H1 (cell line): Measurements from ENCODE around the gene CLRN1. TPM values are rescaled to one million over a fixed set of nuclear protein-coding genes. Genes with fewer than 3 reads are reported as not detected.

ENCODE experiments used
- CTCF ChIA-PET: fragments of 300-600 bp; sonication (Branson Sonifier 250); formaldehyde crosslinking; loops from one replicate; lab custom pipeline; 2021; ENCODE audit not compliant: partially characterized antibody; lab: Charles Lee
- POLR2A ChIA-PET: fragments of 300-600 bp; sonication (Branson Sonifier 250); formaldehyde crosslinking; loops from one replicate; lab custom pipeline; 2021; ENCODE audit warnings: inconsistent platforms; ENCODE audit not compliant: partially characterized antibody; lab: Charles Lee
- DNase-seq, 2 experiments: peaks; one replicate each; pipeline versions ENCODE4 v3.0.0 to v3.0.0-alpha.2; 2010 to 2022; ENCODE audit warnings: low spot score in 2 of 2, low read depth in 1 of 2, mixed read lengths in 1 of 2
- FAIRE-seq: peaks from 2 replicates; lab custom pipeline; 2011; peaks lifted over from hg19 to GRCh38; lab: Jason Lieb, UNC
- H2AFZ ChIP-seq: 2 replicates; pipeline ENCODE4 v1.8.1; 2012; ENCODE audit warnings: low read length, inconsistent platforms
- H2AK5ac ChIP-seq: 2 replicates; pipeline ENCODE4 v1.6.1; 2013; ENCODE audit warnings: low read depth, low read length
- H2BK120ac ChIP-seq: replicated peaks from 2 replicates; pipeline ENCODE3; 2013; ENCODE audit warnings: low read depth, low read length, inconsistent platforms
- H2BK12ac ChIP-seq: 2 replicates; pipeline ENCODE4 v1.6.1; 2013; ENCODE audit warnings: low read depth, low read length
- H2BK15ac ChIP-seq: 2 replicates; pipeline ENCODE4 v1.6.1; 2013; ENCODE audit warnings: low read length
- H2BK20ac ChIP-seq: 2 replicates; pipeline ENCODE4 v1.6.1; 2013; ENCODE audit warnings: low read length
- H2BK5ac ChIP-seq: 2 replicates; pipeline ENCODE4 v1.6.1; 2013; ENCODE audit warnings: low read depth, low read length
- H3K14ac ChIP-seq: 2 replicates; pipeline ENCODE4 v1.6.1; 2013; ENCODE audit warnings: inconsistent platforms; ENCODE audit not compliant: insufficient read length
- H3K18ac ChIP-seq: 2 replicates; pipeline ENCODE4 v1.6.1; 2013; ENCODE audit warnings: low read length; ENCODE audit errors: extremely low read depth
- H3K23ac ChIP-seq: 2 replicates; pipeline ENCODE4 v1.6.1; 2013; ENCODE audit warnings: inconsistent platforms; ENCODE audit not compliant: insufficient read length
- H3K23me2 ChIP-seq: 2 replicates; pipeline ENCODE4 v1.6.1; 2013; ENCODE audit warnings: low read depth, low read length
- H3K27ac ChIP-seq: 2 replicates; pipeline ENCODE4 v1.6.1; 2011; ENCODE audit warnings: low read depth, low read length, inconsistent platforms
- H3K27me3 ChIP-seq, 4 experiments: replicated peaks in 1 of 4; 1 replicate in 1 of 4; 2 replicates in 3 of 4; pipeline versions ENCODE4 v1.6.1 to v1.8.1; 2011 to 2013; ENCODE audit warnings: low read length in 3 of 4, mild to moderate bottlenecking in 3 of 4, inconsistent platforms in 2 of 4, mixed read lengths in 2 of 4, moderate library complexity in 1 of 4; ENCODE audit not compliant: control insufficient read depth in 3 of 4, insufficient read depth in 3 of 4; ENCODE audit errors: extremely low read depth in 1 of 4
- H3K36me3 ChIP-seq, 4 experiments: 2 replicates each; pipeline versions ENCODE4 v1.6.1 to v1.8.1; 2011 to 2013; ENCODE audit warnings: mild to moderate bottlenecking in 4 of 4, low read length in 3 of 4, moderate library complexity in 2 of 4, control low read depth in 1 of 4, inconsistent platforms in 1 of 4; ENCODE audit not compliant: insufficient read depth in 4 of 4, control insufficient read depth in 2 of 4
- H3K4ac ChIP-seq: replicated peaks from 2 replicates; pipeline ENCODE3; 2013; ENCODE audit warnings: low read length, low read depth, mixed read lengths, inconsistent platforms; ENCODE audit not compliant: insufficient read length
- H3K4me1 ChIP-seq, 4 experiments: replicated peaks in 1 of 4; 1 replicate in 1 of 4; 2 replicates in 3 of 4; pipeline versions ENCODE4 v1.6.1 to v1.8.1; 2011 to 2013; ENCODE audit warnings: low read length in 3 of 4, inconsistent platforms in 2 of 4, mixed read lengths in 1 of 4; ENCODE audit not compliant: insufficient read depth in 4 of 4, control insufficient read depth in 3 of 4
- H3K4me2 ChIP-seq, 2 experiments: 2 replicates each; pipeline versions ENCODE4 v1.6.1 to v1.8.1; 2011 to 2013; ENCODE audit warnings: low read depth in 2 of 2, low read length in 2 of 2, control low read depth in 1 of 2, inconsistent platforms in 1 of 2, mild to moderate bottlenecking in 1 of 2; ENCODE audit not compliant: insufficient read depth in 1 of 2
- H3K4me3 ChIP-seq, 4 experiments: fragments of 200-600, 300-600 bp in 1 of 4; sonication (generic), shearing (Covaris generic), sonication (Bioruptor Twin) in 1 of 4; 2 replicates each; pipeline versions ENCODE4 v1.5.1 to v1.8.1; 2011 to 2016; ENCODE audit warnings: low read length in 4 of 4, low read depth in 3 of 4, control low read depth in 2 of 4, inconsistent platforms in 2 of 4, mild to moderate bottlenecking in 2 of 4, mixed read lengths in 1 of 4, moderate library complexity in 1 of 4; ENCODE audit not compliant: insufficient read depth in 2 of 4; ENCODE audit errors: extremely low read depth in 1 of 4
- H3K56ac ChIP-seq: replicated peaks from 2 replicates; pipeline ENCODE3; 2013; ENCODE audit warnings: low read depth, mild to moderate bottlenecking, mixed read lengths, low read length, inconsistent platforms; ENCODE audit not compliant: insufficient read length
- H3K79me1 ChIP-seq: 2 replicates; pipeline ENCODE4 v1.6.1; 2013; ENCODE audit warnings: low read depth, low read length, control low read depth
- H3K79me2 ChIP-seq, 2 experiments: 2 replicates each; pipeline versions ENCODE4 v1.6.1 to v1.8.1; 2012 to 2013; ENCODE audit warnings: low read length in 2 of 2, mild to moderate bottlenecking in 2 of 2, inconsistent platforms in 1 of 2; ENCODE audit not compliant: insufficient read depth in 2 of 2, control insufficient read depth in 1 of 2
- H3K9ac ChIP-seq, 4 experiments: replicated peaks in 1 of 4; 1 replicate in 1 of 4; 2 replicates in 3 of 4; pipeline versions ENCODE4 v1.6.1 to v1.8.1; 2011 to 2013; ENCODE audit warnings: low read depth in 3 of 4, low read length in 3 of 4, control low read depth in 2 of 4, mild to moderate bottlenecking in 2 of 4, moderate library complexity in 2 of 4, inconsistent platforms in 1 of 4; ENCODE audit errors: extremely low read depth in 1 of 4
- H3K9me3 ChIP-seq, 2 experiments: 2 replicates each; pipeline versions ENCODE4 v1.6.1 to v1.8.1; 2012 to 2013; ENCODE audit warnings: mild to moderate bottlenecking in 2 of 2, moderate library complexity in 2 of 2, control low read depth in 1 of 2, inconsistent platforms in 1 of 2, low read depth in 1 of 2, low read length in 1 of 2, mixed read lengths in 1 of 2; ENCODE audit not compliant: insufficient read depth in 2 of 2
- H4K20me1 ChIP-seq, 2 experiments: replicated peaks in 1 of 2; 2 replicates each; pipeline versions ENCODE3 to v1.8.1; 2011 to 2013; ENCODE audit warnings: inconsistent platforms in 2 of 2, low read length in 2 of 2, mild to moderate bottlenecking in 1 of 2; ENCODE audit not compliant: insufficient read depth in 2 of 2, control insufficient read depth in 1 of 2
- H4K5ac ChIP-seq: 2 replicates; pipeline ENCODE4 v1.6.1; 2013; ENCODE audit warnings: low read length, low read depth, mixed read lengths, inconsistent platforms; ENCODE audit not compliant: insufficient read length
- H4K8ac ChIP-seq: 2 replicates; pipeline ENCODE4 v1.8.0; 2013; ENCODE audit warnings: mild to moderate bottlenecking, moderate library complexity, low read length, inconsistent platforms; ENCODE audit not compliant: insufficient read depth; ENCODE audit errors: extremely low read depth
- H4K91ac ChIP-seq: replicated peaks from 2 replicates; pipeline ENCODE3; 2013; ENCODE audit warnings: low read length, mixed read lengths, inconsistent platforms; ENCODE audit not compliant: insufficient read length
- BACH1 ChIP-seq: IDR thresholded peaks from 2 replicates; pipeline ENCODE4 v1.6.1; 2012; ENCODE audit warnings: low read length, improper control_type of control experiment
- CHD1 ChIP-seq: IDR thresholded peaks from 2 replicates; pipeline ENCODE4 v1.6.1; 2012; ENCODE audit warnings: low read depth, low read length, improper control_type of control experiment
- WGBS, 2 experiments: shearing (Covaris generic) in 1 of 2; methylation state at CpG; one replicate each; pipeline versions ENCODE4 v1.1.6 to v1.1.7; 2013 to 2015; ENCODE audit warnings: low lambda C conversion rate in 2 of 2, mixed read lengths in 2 of 2, inconsistent platforms in 1 of 2, low coverage in 1 of 2, missing lambda C conversion rate in 1 of 2; ENCODE audit not compliant: insufficient replicate concordance in 2 of 2, insufficient coverage in 1 of 2, insufficient read length in 1 of 2; ENCODE audit errors: extremely low coverage in 1 of 2, missing lambda C conversion rate in 1 of 2; 5-methylcytosine and 5-hydroxymethylcytosine counted together
- polyA plus RNA-seq, 7 experiments: library from polyadenylated mRNA; depleted of rRNA in 3 of 7; stranded (reverse) in 5 of 7; unstranded in 2 of 7; fragments of >200 nt in 5 of 7; fragments of 200-250 nt in 2 of 7; gene quantifications; 1 replicate in 5 of 7; 2 replicates in 1 of 7; 4 replicates in 1 of 7; pipeline versions ENCODE4 v1.2.1 to v1.2.3, GENCODE V29; 2011 to 2013; ENCODE audit warnings: missing spikeins in 2 of 7, mixed read lengths in 2 of 7
- total RNA-seq: library from RNA; stranded (reverse); fragmentation: NEBNext Ultra II Directional; extraction: Animal tissue kit (Norgen Biotek cat#: 25700); gene quantifications from 2 replicates; pipeline ENCODE4 v1.2.1, GENCODE V29; 2021

Gene CLRN1
- total and polyA plus RNA-seq, 2 of the 8 experiments (the other 6 are each of a cell fraction or from before 2014, with no cell fraction given), result 0.20 to 0.35 TPM

GRCh38 chr3:150890831-150891230 is 81.7 kb downstream of the CLRN1 start:
- Histone ChIP-seq H3K4ac (no peak overlapping the region), H3K23me2 (no peaks in the 10 kb centered on the region), H3K4me3 (no peak overlapping the region), H3K79me1 (no peaks in the 10 kb centered on the region), H3K79me2 (no peaks in the 10 kb centered on the region), H3K27me3 (no peaks in the 10 kb centered on the region), H3K18ac (no peak overlapping the region), H2AK5ac (no peak overlapping the region), H4K20me1 (no peaks in the 10 kb centered on the region), H2AFZ (no peak overlapping the region), H3K27ac (no peak overlapping the region), H2BK20ac (no peak overlapping the region), H3K9me3 (no peaks in the 10 kb centered on the region; a peak in 1 of 4 replicates), H2BK120ac (no peak overlapping the region), H3K36me3 (no peaks in the 10 kb centered on the region), H2BK5ac (no peak overlapping the region), H3K56ac (no peak overlapping the region), H3K4me1 (no peaks in the 10 kb centered on the region), H3K4me2 (no peak overlapping the region), H2BK12ac (no peak overlapping the region), H3K9ac (no peak overlapping the region), H4K91ac (no peak overlapping the region), H4K5ac (no peak overlapping the region), H3K14ac (no peak overlapping the region), H4K8ac (no peak overlapping the region), H2BK15ac (no peak overlapping the region), H3K23ac (no peak overlapping the region)
- no peak for FAIRE-seq
- ChIA-PET POLR2A (interaction anchor here (0.7 kb wide), 1 partner anchor 40 kb away, joined by 3 read pairs; no protein-coding TSS in a partner anchor), CTCF (interaction anchor here (0.7 to 1.5 kb wide), 3 partner anchors 26 to 260 kb away, joined by 3 read pairs; no protein-coding TSS in a partner anchor)
- TF ChIP-seq BACH1, result no peak
- no peak for TF ChIP-seq CHD1
- 87% methylated on average over 9 of the region's 9 CpGs; no CpG with 5 or more reads in 1 of the 2 experiments for WGBS, 2 experiments
- no peak for DNase-seq
